IPS DF 4.7 (cell line): ENCODE measurements around the gene CABP4.
"Not testable (repeated sequence)": the region's sequence is repeated elsewhere in the genome, so short reads cannot be mapped to it uniquely, and the experiment has no call there.

Source experiments
- DNase-seq: peaks from one replicate; pipeline ENCODE4 v3.0.0-alpha.2; 2013; ENCODE audit warnings: low spot score; ENCODE audit errors: extremely low read depth

Gene CABP4

DNA sequence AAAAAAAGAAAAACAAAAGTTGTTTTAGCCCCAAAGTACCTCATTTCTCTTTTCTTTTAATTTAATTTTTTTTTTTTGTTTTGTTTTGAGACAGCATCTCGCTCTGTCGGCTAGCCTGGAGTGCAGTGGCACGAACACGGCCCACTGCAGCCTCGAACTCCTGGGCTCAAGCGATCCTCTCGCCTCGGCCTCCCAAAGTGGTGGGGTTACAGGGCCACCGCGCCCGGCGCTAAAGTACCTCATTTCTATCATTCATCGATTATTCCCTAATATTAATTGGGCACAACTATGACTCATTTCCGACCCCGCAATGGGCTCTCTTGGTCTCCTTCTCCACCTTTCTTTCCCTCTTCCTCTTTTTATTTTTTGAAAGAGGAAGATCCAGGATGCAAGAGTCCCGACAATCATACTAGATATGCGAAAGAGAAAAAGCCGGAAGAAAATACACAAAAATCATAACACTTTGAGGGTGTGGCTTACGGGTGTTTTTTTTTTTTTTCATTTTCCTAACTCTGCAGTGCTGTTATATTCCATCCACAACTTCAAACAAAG lies 27.2 kb downstream of the CABP4 start:
- DNase-seq = no peak

GRCh38 chr11:67482827-67483798 lies 28.0 kb downstream of the CABP4 start, which contains the start of gene AIP:
Gene AIP, plus strand, starts transcription at chr11:67483026. Its CDS starts 133 bp downstream, at chr11:67483159.
- peak; percentile 95 for DNase-seq

- no peak for DNase-seq
These were observed 28.9 kb downstream of the CABP4 start for GRCh38 chr11:67483831-67484665.

GRCh38 chr11:67484847-67485311 lies 29.7 kb downstream of the CABP4 start:
- no peak for DNase-seq

GRCh38 chr11:67485873-67486361 lies 30.8 kb downstream of the CABP4 start:
- DNase-seq = not testable (repeated sequence)

GRCh38 chr11:67486481-67487195 lies 31.5 kb downstream of the CABP4 start:
- no peak for DNase-seq

GRCh38 chr11:67489203-67489884 lies 34.2 kb downstream of the CABP4 start:
- no peak for DNase-seq

- no peak for DNase-seq
These were observed 35.0 kb downstream of the CABP4 start for GRCh38 chr11:67489885-67490726.

GRCh38 chr11:67490727-67491065 lies 35.5 kb downstream of the CABP4 start:
- no peak for DNase-seq

GRCh38 chr11:67491276-67492068 lies 36.3 kb downstream of the CABP4 start:
- DNase-seq = no peak

- no peak for DNase-seq
These were observed 37.0 kb downstream of the CABP4 start for GRCh38 chr11:67492069-67492727.

DNA sequence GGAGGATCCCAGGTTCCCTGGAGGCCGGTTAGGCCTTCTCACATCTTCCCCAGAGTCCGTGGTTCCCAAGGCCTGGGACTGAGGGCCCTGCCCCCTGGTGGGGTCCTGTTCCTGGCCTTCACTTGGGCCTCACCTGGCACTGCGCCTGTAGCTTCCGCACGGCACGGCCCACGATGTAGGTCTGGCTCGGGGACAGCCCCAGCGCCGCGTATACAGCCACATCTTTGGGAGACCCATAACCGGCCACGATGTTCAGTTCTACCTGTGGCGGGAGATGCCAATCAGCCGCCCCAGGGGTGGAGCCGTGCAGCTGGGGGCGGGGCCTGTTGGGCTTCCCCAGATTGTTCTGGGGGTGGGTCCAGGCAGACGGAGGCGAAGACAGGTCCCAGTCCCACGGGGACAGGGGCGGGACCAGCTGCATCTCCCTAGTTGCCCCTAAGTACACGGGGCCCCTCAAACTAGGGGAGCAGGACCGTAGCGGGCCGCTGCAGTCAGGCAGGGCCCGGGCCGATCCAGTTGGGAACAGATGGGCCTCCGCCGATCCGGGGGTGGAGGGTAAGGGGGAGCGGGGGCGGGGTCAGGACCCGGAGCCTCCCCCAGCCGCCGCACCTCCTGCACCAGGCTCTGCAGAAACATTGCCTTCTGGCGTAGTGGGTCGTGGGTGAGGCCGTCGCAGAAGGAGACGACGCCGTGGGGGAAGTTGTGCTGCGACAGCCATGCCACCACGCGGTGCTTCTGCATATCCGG lies 37.8 kb downstream of the CABP4 start:
- no peak for DNase-seq

- no peak for DNase-seq
These were observed 38.6 kb downstream of the CABP4 start for GRCh38 chr11:67493548-67494370.

DNA sequence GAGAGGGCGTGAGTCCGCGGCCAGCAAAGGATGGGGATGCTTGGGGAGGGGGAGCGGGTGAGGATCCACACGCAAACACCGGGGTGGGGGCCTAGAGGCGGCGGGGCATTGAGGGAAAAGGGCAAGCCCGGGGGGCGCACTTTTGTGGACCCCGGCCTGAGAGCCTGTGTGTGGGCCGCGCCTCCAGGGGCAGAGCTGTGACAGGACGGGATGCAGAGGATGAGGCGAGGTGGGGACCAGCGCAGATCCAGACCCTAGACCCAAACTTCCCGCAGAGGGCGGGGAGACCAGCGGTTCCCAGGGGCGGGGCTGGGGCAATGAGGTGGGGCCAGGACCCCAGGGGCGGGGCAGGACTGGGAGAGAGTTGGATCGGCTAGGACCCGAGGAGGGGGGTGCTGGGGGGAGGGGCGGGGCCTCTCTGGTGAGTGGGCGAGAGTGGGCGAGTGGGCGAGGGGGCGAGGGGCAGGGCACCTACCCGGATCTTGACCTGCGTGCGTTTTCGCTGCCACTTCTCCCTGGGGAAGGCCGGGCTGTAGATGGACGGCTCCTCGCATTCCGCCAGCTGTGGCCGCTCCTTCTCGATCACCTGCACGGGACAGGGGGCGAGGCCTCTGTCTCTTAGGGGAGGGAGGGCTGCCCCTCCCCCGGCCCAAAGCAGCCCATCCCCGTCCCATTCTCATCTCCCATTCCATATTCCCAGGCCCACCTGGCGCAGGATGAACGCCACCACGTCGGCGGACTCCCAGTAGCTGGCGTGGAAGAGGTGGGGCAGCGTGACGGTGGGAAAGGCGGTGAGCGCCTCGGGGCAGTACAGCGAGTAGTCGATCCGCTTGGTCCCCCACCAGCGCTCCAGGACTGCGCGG lies 39.4 kb downstream of the CABP4 start:
- DNase-seq = no peak

DNA sequence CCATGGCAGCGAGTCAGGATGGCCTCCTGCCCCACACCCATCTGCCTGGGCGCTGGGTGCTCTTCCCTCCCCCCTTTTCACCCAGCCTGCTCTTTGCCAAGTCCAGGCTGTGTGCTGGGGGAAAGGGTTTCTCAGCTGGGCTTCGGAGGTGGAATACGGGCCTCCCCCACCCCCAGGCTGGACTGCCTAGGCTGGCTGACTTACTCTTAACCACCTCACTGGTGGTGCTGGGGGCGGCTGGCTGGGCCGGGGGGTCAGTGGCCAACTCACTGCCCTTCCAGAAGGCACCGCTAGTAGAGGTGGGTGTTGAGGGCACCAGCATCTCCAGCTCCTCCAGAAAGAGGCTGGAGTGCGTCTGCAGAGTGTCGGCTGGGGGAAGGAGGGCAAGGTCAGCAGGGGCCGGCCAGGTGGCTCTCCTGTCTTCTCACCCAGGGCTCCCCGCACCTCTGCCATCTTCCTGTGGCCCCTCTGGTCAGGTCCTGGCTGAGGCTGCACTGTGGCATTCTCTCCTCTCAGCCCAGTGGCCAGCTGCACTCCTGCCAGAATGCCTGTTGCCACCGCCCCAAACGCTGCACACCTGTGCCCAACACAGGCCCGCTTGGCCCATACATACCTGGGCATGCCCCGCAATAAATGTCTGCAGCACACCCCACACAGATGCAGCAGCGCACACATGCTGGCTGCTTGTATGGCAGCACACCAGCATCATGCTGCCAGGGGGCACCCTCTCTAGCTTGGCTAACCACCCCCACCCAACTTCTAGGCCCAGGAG lies 40.3 kb downstream of the CABP4 start:
- DNase-seq = no peak
